IPS-20b (cell line): ENCODE data around the gene COL6A2.
"Not testable (repeated sequence)": the region's sequence is repeated elsewhere in the genome, so short reads cannot be mapped to it uniquely, and the experiment has no call there.

Source experiments
- H3K27ac ChIP-seq: one replicate; pipeline ENCODE4 v1.5.1; 2013; ENCODE audit warnings: low read length
- H3K27me3 ChIP-seq: 2 replicates; pipeline ENCODE4 v1.6.1; 2013; ENCODE audit warnings: mild to moderate bottlenecking, low read length, inconsistent platforms; ENCODE audit not compliant: insufficient read depth
- H3K36me3 ChIP-seq: 2 replicates; pipeline ENCODE4 v1.6.1; 2013; ENCODE audit warnings: low read depth, mild to moderate bottlenecking, inconsistent platforms, low read length, moderate library complexity; ENCODE audit not compliant: insufficient read depth
- H3K4me1 ChIP-seq: 2 replicates; pipeline ENCODE4 v1.6.1; 2013; ENCODE audit warnings: mild to moderate bottlenecking, control low read depth, inconsistent platforms, low read length, moderate library complexity; ENCODE audit not compliant: insufficient read depth
- H3K4me3 ChIP-seq: 2 replicates; pipeline ENCODE4 v1.5.1; 2013; ENCODE audit warnings: mild to moderate bottlenecking, low read length, inconsistent platforms
- H3K9ac ChIP-seq: 2 replicates; pipeline ENCODE4 v1.6.1; 2013; ENCODE audit warnings: low read depth, mild to moderate bottlenecking, inconsistent platforms, low read length, moderate library complexity
- H3K9me3 ChIP-seq: 2 replicates; pipeline ENCODE4 v1.6.1; 2013; ENCODE audit warnings: mild to moderate bottlenecking, low read depth, low read length, inconsistent platforms; ENCODE audit not compliant: insufficient read depth

The COL6A2 gene

GRCh38 chr21:46055863-46056281 lies 42.0 kb upstream of the COL6A2 start:
- H3K9ac ChIP-seq, result no peak overlapping the region
- H3K4me1 ChIP-seq, result no peaks in the 10 kb centered on the region

GRCh38 chr21:46056450-46056903 lies 41.4 kb upstream of the COL6A2 start:
- Histone ChIP-seq H3K27ac (no peak overlapping the region), H3K4me3 (no peak overlapping the region), H3K9me3 (peaks cover 30% of the 10 kb centered on the region), H3K27me3 (no peaks in the 10 kb centered on the region), H3K4me1 (no peaks in the 10 kb centered on the region), H3K36me3 (no peaks in the 10 kb centered on the region), H3K9ac (no peak overlapping the region)

More at GRCh38 chr21:46055863-46056281, 42.0 kb upstream of the COL6A2 start:
- no peak overlapping the region for H3K4me3 ChIP-seq
- peaks cover 24% of the 10 kb centered on the region for H3K9me3 ChIP-seq
- no peaks in the 10 kb centered on the region for H3K27me3 ChIP-seq
- no peaks in the 10 kb centered on the region for H3K36me3 ChIP-seq
- H3K27ac ChIP-seq, result no peak overlapping the region

- H3K27me3 ChIP-seq, result no peaks in the 10 kb centered on the region
- H3K4me1 ChIP-seq, result no peaks in the 10 kb centered on the region
- no peak overlapping the region for H3K9ac ChIP-seq
These were observed 40.7 kb upstream of the COL6A2 start for GRCh38 chr21:46057111-46057709.

GRCh38 chr21:46057710-46058241 lies 40.1 kb upstream of the COL6A2 start:
- Histone ChIP-seq H3K36me3 (no peaks in the 10 kb centered on the region), H3K27ac (no peak overlapping the region), H3K27me3 (no peaks in the 10 kb centered on the region), H3K9me3 (peaks cover 43% of the 10 kb centered on the region), H3K4me3 (no peak overlapping the region), H3K9ac (no peak overlapping the region), H3K4me1 (no peaks in the 10 kb centered on the region)

More at GRCh38 chr21:46057111-46057709, 40.7 kb upstream of the COL6A2 start:
- Histone ChIP-seq H3K27ac (no peak overlapping the region), H3K36me3 (no peaks in the 10 kb centered on the region), H3K9me3 (peaks cover 37% of the 10 kb centered on the region), H3K4me3 (no peak overlapping the region)

- Histone ChIP-seq H3K9ac (no peak overlapping the region), H3K9me3 (peaks cover 50% of the 10 kb centered on the region), H3K27ac (no peak overlapping the region), H3K36me3 (no peaks in the 10 kb centered on the region), H3K27me3 (no peaks in the 10 kb centered on the region), H3K4me3 (no peak overlapping the region), H3K4me1 (no peaks in the 10 kb centered on the region)
These were observed 39.3 kb upstream of the COL6A2 start for GRCh38 chr21:46058431-46059145.

GRCh38 chr21:46059195-46059594 lies 38.7 kb upstream of the COL6A2 start:
- no peak overlapping the region for H3K9ac ChIP-seq

GRCh38 chr21:46059711-46060455 lies 38.0 kb upstream of the COL6A2 start:
- H3K27ac ChIP-seq, H3K9ac ChIP-seq, H3K4me1 ChIP-seq, H3K4me3 ChIP-seq, H3K27me3 ChIP-seq, H3K36me3 ChIP-seq: not testable (repeated sequence)
- peaks cover 50% of the 10 kb centered on the region for H3K9me3 ChIP-seq

More at GRCh38 chr21:46059195-46059594, 38.7 kb upstream of the COL6A2 start:
- H3K4me1 ChIP-seq, result no peaks in the 10 kb centered on the region
- H3K27me3 ChIP-seq, result no peaks in the 10 kb centered on the region
- peaks cover 50% of the 10 kb centered on the region for H3K9me3 ChIP-seq
- no peak overlapping the region for H3K4me3 ChIP-seq
- H3K36me3 ChIP-seq, result no peaks in the 10 kb centered on the region
- H3K27ac ChIP-seq, result no peak overlapping the region

- no peaks in the 10 kb centered on the region for H3K4me1 ChIP-seq
- H3K27ac ChIP-seq, result no peak overlapping the region
- no peaks in the 10 kb centered on the region for H3K36me3 ChIP-seq
- peaks cover 50% of the 10 kb centered on the region for H3K9me3 ChIP-seq
- H3K4me3 ChIP-seq, result no peak overlapping the region
- no peak overlapping the region for H3K9ac ChIP-seq
- no peaks in the 10 kb centered on the region for H3K27me3 ChIP-seq
These were observed 37.3 kb upstream of the COL6A2 start for GRCh38 chr21:46060596-46061061.

GRCh38 chr21:46061063-46061462 lies 36.8 kb upstream of the COL6A2 start:
- no peaks in the 10 kb centered on the region for H3K4me1 ChIP-seq
- peaks cover 50% of the 10 kb centered on the region for H3K9me3 ChIP-seq
- H3K27ac ChIP-seq, result no peak overlapping the region
- H3K27me3 ChIP-seq, result no peaks in the 10 kb centered on the region
- no peaks in the 10 kb centered on the region for H3K36me3 ChIP-seq
- H3K9ac ChIP-seq, result no peak overlapping the region
- no peak overlapping the region for H3K4me3 ChIP-seq

GRCh38 chr21:46061518-46061917 lies 36.4 kb upstream of the COL6A2 start:
- no peaks in the 10 kb centered on the region for H3K4me1 ChIP-seq
- no peak overlapping the region for H3K27ac ChIP-seq
- no peak overlapping the region for H3K9ac ChIP-seq
- H3K36me3 ChIP-seq, result no peaks in the 10 kb centered on the region
- no peaks in the 10 kb centered on the region for H3K27me3 ChIP-seq
- H3K9me3 ChIP-seq, result peaks cover 50% of the 10 kb centered on the region
- H3K4me3 ChIP-seq, result no peak overlapping the region

GRCh38 chr21:46061950-46062349 lies 36.0 kb upstream of the COL6A2 start:
- peaks cover 50% of the 10 kb centered on the region for H3K9me3 ChIP-seq
- H3K9ac ChIP-seq, result no peak overlapping the region
- no peaks in the 10 kb centered on the region for H3K27me3 ChIP-seq
- no peaks in the 10 kb centered on the region for H3K36me3 ChIP-seq
- no peaks in the 10 kb centered on the region for H3K4me1 ChIP-seq
- H3K4me3 ChIP-seq, result no peak overlapping the region
- H3K27ac ChIP-seq, result no peak overlapping the region
